HEK293 (cell line): ENCODE measurements around the gene TSSK3.

Experiments
- CTCF ChIA-PET: fragments of 350-600 bp; formaldehyde crosslinking; extraction: SDS; loops from one replicate; lab custom pipeline; 2021; ENCODE audit warnings: antibody characterized with exemption; lab: Yijun Ruan, JAX
- POLR2A ChIA-PET: fragments of 300-600 bp; formaldehyde crosslinking; extraction: SDS; loops from one replicate; lab custom pipeline; 2020; ENCODE audit warnings: antibody characterized with exemption, inconsistent platforms; lab: Yijun Ruan, JAX
- H3K27ac ChIP-seq: fragments of 200-500 bp; sonication (Bioruptor generic); 2 replicates; pipeline ENCODE4 v1.5.1; 2014; ENCODE audit warnings: low read depth, low read length, control low read depth, inconsistent platforms; ENCODE audit errors: extremely low read depth
- H3K36me3 ChIP-seq, 2 experiments: fragments of 200-500 bp in 1 of 2; sonication (Bioruptor generic) in 1 of 2; 1 replicate in 1 of 2; 2 replicates in 1 of 2; pipeline ENCODE4 v1.5.1; 2014 to 2017; ENCODE audit warnings: inconsistent platforms in 2 of 2, low read length in 2 of 2; ENCODE audit not compliant: control insufficient read depth in 2 of 2, insufficient read depth in 1 of 2
- H3K4me1 ChIP-seq: fragments of 200-500 bp; sonication (Bioruptor generic); 2 replicates; pipeline ENCODE4 v1.5.1; 2014; ENCODE audit warnings: mild to moderate bottlenecking, low read length, inconsistent platforms; ENCODE audit not compliant: control insufficient read depth, insufficient read depth
- H3K4me3 ChIP-seq: 2 replicates; pipeline ENCODE4 v1.5.1; 2011; ENCODE audit warnings: low read depth, mild to moderate bottlenecking, control low read depth, low read length, moderate library complexity
- H3K9me3 ChIP-seq: fragments of 200-500 bp; sonication (Bioruptor generic); 2 replicates; pipeline ENCODE4 v1.5.1; 2014; ENCODE audit warnings: low read depth, low read length, inconsistent platforms; ENCODE audit not compliant: control insufficient read depth, insufficient read depth
- EGR2 ChIP-seq: fragments of 450-650 bp; formaldehyde crosslinking; IDR thresholded peaks from 2 replicates; pipeline ENCODE4 v1.5.1; 2016; ENCODE audit warnings: low read depth, missing biosample characterization, missing genetic modification characterization
- GLIS1 ChIP-seq: fragments of 450-650 bp; formaldehyde crosslinking; IDR thresholded peaks from 2 replicates; pipeline ENCODE4 v1.5.1; 2016; ENCODE audit warnings: missing biosample characterization, missing genetic modification characterization
- INSM2 ChIP-seq: fragments of 450-650 bp; formaldehyde crosslinking; IDR thresholded peaks from 2 replicates; pipeline ENCODE4 v1.5.1; 2016; ENCODE audit warnings: missing biosample characterization, missing genetic modification characterization
- KLF8 ChIP-seq: fragments of 450-650 bp; formaldehyde crosslinking; IDR thresholded peaks from 2 replicates; pipeline ENCODE4 v1.5.1; 2016; ENCODE audit warnings: missing biosample characterization, missing genetic modification characterization
- KLF9 ChIP-seq: fragments of 450-650 bp; formaldehyde crosslinking; IDR thresholded peaks from 2 replicates; pipeline ENCODE4 v1.5.1; 2016; ENCODE audit warnings: missing biosample characterization, missing genetic modification characterization, low read depth
- MYNN ChIP-seq: fragments of 450-650 bp; formaldehyde crosslinking; IDR thresholded peaks from 2 replicates; pipeline ENCODE4 v1.5.1; 2016; ENCODE audit warnings: missing biosample characterization, missing genetic modification characterization, borderline replicate concordance
- OSR2 ChIP-seq: fragments of 450-650 bp; formaldehyde crosslinking; IDR thresholded peaks from 2 replicates; pipeline ENCODE4 v1.5.1; 2016; ENCODE audit warnings: missing biosample characterization, missing genetic modification characterization
- REPIN1 ChIP-seq: fragments of 450-650 bp; formaldehyde crosslinking; IDR thresholded peaks from 2 replicates; pipeline ENCODE4 v1.5.1; 2017; ENCODE audit warnings: missing biosample characterization, missing genetic modification characterization, low read depth
- SCRT2 ChIP-seq: fragments of 450-650 bp; formaldehyde crosslinking; IDR thresholded peaks from 2 replicates; pipeline ENCODE4 v1.5.1; 2016; ENCODE audit warnings: missing biosample characterization, missing genetic modification characterization
- SP2 ChIP-seq: fragments of 450-650 bp; formaldehyde crosslinking; IDR thresholded peaks from 2 replicates; pipeline ENCODE4 v1.5.1; 2016; ENCODE audit warnings: missing biosample characterization, missing genetic modification characterization
- TCF7L2 ChIP-seq: IDR thresholded peaks from 2 replicates; pipeline ENCODE4 v1.6.1; 2011; ENCODE audit warnings: low read depth, mild to moderate bottlenecking, inconsistent platforms, low read length, moderate library complexity, borderline replicate concordance
- ZBTB20 ChIP-seq: fragments of 450-650 bp; formaldehyde crosslinking; IDR thresholded peaks from 2 replicates; pipeline ENCODE4 v1.5.1; 2016; ENCODE audit warnings: missing biosample characterization, missing genetic modification characterization
- ZBTB26 ChIP-seq: fragments of 450-650 bp; formaldehyde crosslinking; optimal IDR thresholded peaks from 2 replicates; pipeline ENCODE3; 2016; ENCODE audit warnings: missing biosample characterization, mild to moderate bottlenecking, missing genetic modification characterization
- ZBTB7A ChIP-seq: fragments of 450-650 bp; formaldehyde crosslinking; IDR thresholded peaks from 2 replicates; pipeline ENCODE4 v1.5.1; 2016; ENCODE audit warnings: low read depth, missing biosample characterization, missing genetic modification characterization
- ZBTB8A ChIP-seq: fragments of 450-650 bp; formaldehyde crosslinking; IDR thresholded peaks from 2 replicates; pipeline ENCODE4 v1.5.1; 2016; ENCODE audit warnings: missing biosample characterization, missing genetic modification characterization
- ZFHX2 ChIP-seq: fragments of 450-650 bp; formaldehyde crosslinking; conservative IDR thresholded peaks from 2 replicates; pipeline ENCODE4 v1.5.1; 2016; ENCODE audit warnings: missing biosample characterization, missing genetic modification characterization
- ZNF10 ChIP-seq: fragments of 450-650 bp; formaldehyde crosslinking; IDR thresholded peaks from 2 replicates; pipeline ENCODE4 v1.5.1; 2017; ENCODE audit warnings: missing biosample characterization, missing genetic modification characterization
- ZNF148 ChIP-seq: fragments of 450-650 bp; formaldehyde crosslinking; IDR thresholded peaks from 2 replicates; pipeline ENCODE4 v1.5.0; 2017; ENCODE audit warnings: missing biosample characterization, missing genetic modification characterization, borderline replicate concordance
- ZNF157 ChIP-seq: fragments of 450-650 bp; formaldehyde crosslinking; IDR thresholded peaks from 2 replicates; pipeline ENCODE4 v1.5.1; 2016; ENCODE audit warnings: missing biosample characterization, missing genetic modification characterization
- ZNF221 ChIP-seq: fragments of 450-650 bp; formaldehyde crosslinking; IDR thresholded peaks from 2 replicates; pipeline ENCODE4 v1.5.1; 2017; ENCODE audit warnings: missing biosample characterization, missing genetic modification characterization, borderline replicate concordance
- ZNF239 ChIP-seq: fragments of 450-650 bp; formaldehyde crosslinking; IDR thresholded peaks from 2 replicates; pipeline ENCODE4 v1.5.1; 2016; ENCODE audit warnings: missing biosample characterization, missing genetic modification characterization
- ZNF280D ChIP-seq: fragments of 450-650 bp; formaldehyde crosslinking; IDR thresholded peaks from 2 replicates; pipeline ENCODE4 v1.5.1; 2016; ENCODE audit warnings: missing biosample characterization, missing genetic modification characterization
- ZNF292 ChIP-seq: fragments of 450-650 bp; formaldehyde crosslinking; IDR thresholded peaks from 2 replicates; pipeline ENCODE4 v1.5.1; 2016; ENCODE audit warnings: low read depth, missing biosample characterization, missing genetic modification characterization, borderline replicate concordance
- ZNF335 ChIP-seq: fragments of 450-650 bp; formaldehyde crosslinking; conservative IDR thresholded peaks from 2 replicates; pipeline ENCODE4 v1.5.1; 2016; ENCODE audit warnings: missing biosample characterization, missing genetic modification characterization
- ZNF610 ChIP-seq: fragments of 450-650 bp; formaldehyde crosslinking; IDR thresholded peaks from 2 replicates; pipeline ENCODE4 v1.5.1; 2016; ENCODE audit warnings: missing biosample characterization, missing genetic modification characterization, borderline replicate concordance
- ZNF664 ChIP-seq: fragments of 450-650 bp; formaldehyde crosslinking; IDR thresholded peaks from 2 replicates; pipeline ENCODE4 v1.5.1; 2016; ENCODE audit warnings: missing biosample characterization, missing genetic modification characterization
- ZNF791 ChIP-seq: fragments of 450-650 bp; formaldehyde crosslinking; IDR thresholded peaks from 2 replicates; pipeline ENCODE4 v1.5.1; 2016; ENCODE audit warnings: missing biosample characterization, missing genetic modification characterization
- ZSCAN23 ChIP-seq: fragments of 450-650 bp; formaldehyde crosslinking; IDR thresholded peaks from 2 replicates; pipeline ENCODE4 v1.5.1; 2016; ENCODE audit warnings: missing biosample characterization, missing genetic modification characterization

TSSK3 gene

GRCh38 chr1:32335535-32335789 lies 26.9 kb upstream of the TSSK3 start (continued):
- no peak for TF ChIP-seq INSM2
- no peak for TF ChIP-seq REPIN1
- TF ChIP-seq ZNF157 (tag by site-specific recombination): no peak
- no peak for TF ChIP-seq ZSCAN23 (tag by site-specific recombination)
- TF ChIP-seq EGR2 (tag by site-specific recombination): no peak
- no peak for TF ChIP-seq SCRT2 (tag by site-specific recombination)
- TF ChIP-seq ZNF239 (tag by site-specific recombination): no peak
- TF ChIP-seq ZNF221 (tag by site-specific recombination): no peak

GRCh38 chr1:32335790-32336590 lies 26.3 kb upstream of the TSSK3 start, which contains the start of gene MARCKSL1:
Gene MARCKSL1 (minus strand): TSS chr1:32336233. CDS start chr1:32336033, 200 bp downstream.
- Histone ChIP-seq H3K27ac (peak within 1 kb of the TSS; percentile 76; the same call in 1 of the 2 replicates), H3K4me1 (no peaks in the 10 kb centered on the region)
- CTCF ChIA-PET: interaction anchor here (0.7 to 1.3 kb wide), 3 partner anchors 36 to 120 kb away, joined by 3 to 4 read pairs (median 4); no protein-coding TSS in a partner anchor
- peak; percentile 60; the same call in 1 of the 2 replicates for TF ChIP-seq ZFHX2 (tag by site-specific recombination)
- no peak for TF ChIP-seq ZNF292
- TF ChIP-seq ZNF664 (tag by site-specific recombination): no peak
- peak; percentile 39 for TF ChIP-seq ZBTB26 (tag by site-specific recombination)
- peak; percentile 58; the same call in 1 of the 2 replicates for TF ChIP-seq KLF8
- TF ChIP-seq OSR2 (tag by site-specific recombination): no peak
- TF ChIP-seq TCF7L2: peak; percentile 50; the same call in 1 of the 2 replicates
- no peak for TF ChIP-seq ZNF148 (tag by site-specific recombination)
- peak; percentile 85 for TF ChIP-seq ZNF335 (tag by site-specific recombination)
- TF ChIP-seq ZNF610 (tag by site-specific recombination): no peak
- TF ChIP-seq ZNF10 (tag by site-specific recombination): no peak
- 0 out of 2 replicates have a peak, but pooled peaks have one; percentile 35 for TF ChIP-seq ZBTB7A
- TF ChIP-seq ZBTB8A: peak; percentile 89
- TF ChIP-seq ZBTB20 (tag by site-specific recombination): peak; percentile 51; the same call in 1 of the 2 replicates
- no peak for TF ChIP-seq ZNF280D (tag by site-specific recombination)
- peak; percentile 34; the same call in 1 of the 2 replicates for TF ChIP-seq EGR2 (tag by site-specific recombination)
- TF ChIP-seq ZNF791: no peak
- peak; percentile 82 for TF ChIP-seq GLIS1 (tag by site-specific recombination)
- TF ChIP-seq SP2: peak; percentile 68
- TF ChIP-seq MYNN (tag by site-specific recombination): no peak
- TF ChIP-seq KLF9: 0 out of 2 replicates have a peak, but pooled peaks have one; percentile 29

More at GRCh38 chr1:32335790-32336590, 26.3 kb upstream of the TSSK3 start, which contains the start of gene MARCKSL1:
- no peaks in the 10 kb centered on the region for H3K9me3 ChIP-seq
- peak within 1 kb of the TSS; percentile 84 for H3K4me3 ChIP-seq
- POLR2A ChIA-PET: interaction anchor here (0.5 to 5.8 kb wide), 45 partner anchors 8 to 547 kb away, joined by 3 to 100 read pairs (median 5); partner anchors contain the start of genes BSDC1, CCDC28B, FAM229A and HDAC1
- peaks cover 0 to 41% of the 10 kb centered on the region in 2 experiments; a peak in 1 of 3 replicates for H3K36me3 ChIP-seq
